Activated naive CD4-positive, alpha-beta T cell treated with anti-CD3 and anti-CD28 coated beads for 36 hours (primary cell): Measurements from ENCODE around the gene SLC2A5. TPM values are rescaled to one million over a fixed set of nuclear protein-coding genes. Genes with fewer than 3 reads are reported as not detected.

ENCODE experiments used
- CTCF ChIA-PET: fragments of 350-600 bp; sonication (Branson Sonifier 250); formaldehyde crosslinking; loops from one replicate; lab custom pipeline; 2021; ENCODE audit warnings: antibody characterized with exemption; lab: Charles Lee
- DNase-seq: peaks from one replicate; pipeline ENCODE4 v3.0.0-alpha.2; 2020
- H3K27ac Mint-ChIP-seq: one replicate; pipeline ENCODE4 v1.8.0; 2021; ENCODE audit warnings: mild to moderate bottlenecking, mixed read lengths
- H3K27me3 Mint-ChIP-seq: one replicate; pipeline ENCODE4 v1.8.0; 2021; ENCODE audit warnings: low read depth, mixed read lengths
- H3K36me3 Mint-ChIP-seq: one replicate; pipeline ENCODE4 v1.8.0; 2021; ENCODE audit warnings: low read depth, mixed read lengths
- H3K4me1 Mint-ChIP-seq: one replicate; pipeline ENCODE4 v1.8.0; 2021; ENCODE audit warnings: low read depth, mixed read lengths
- H3K4me3 Mint-ChIP-seq: one replicate; pipeline ENCODE4 v1.8.0; 2021; ENCODE audit warnings: mild to moderate bottlenecking, moderate library complexity, mixed read lengths
- H3K9me3 Mint-ChIP-seq: one replicate; pipeline ENCODE4 v1.8.0; 2021; ENCODE audit warnings: mixed read lengths
- intact Hi-C: fragments of 100-400 bp; cut with micrococcal nuclease; formaldehyde crosslinking; loops from one replicate; pipeline ENCODE4 v1.15.1; 2023
- total RNA-seq, 2 experiments: library from RNA; stranded (reverse); gene quantifications; one replicate each; pipeline ENCODE4 v1.2.3, GENCODE V29; 2021

Gene SLC2A5
- not detected for total RNA-seq

GRCh38 chr1:9069326-9070100, at the start of gene SLC2A5:
Gene SLC2A5, minus strand, starts transcription at chr1:9069635. Its CDS starts 99 bp downstream, at chr1:9069536.
- DNase-seq, result no peak
- intact Hi-C loops, result no loop called here
- no peaks in the 10 kb centered on the region for H3K9me3 Mint-ChIP-seq
- H3K27me3 Mint-ChIP-seq, result no peaks in the 10 kb centered on the region
- H3K4me1 Mint-ChIP-seq, result peaks cover 4% of the 10 kb centered on the region
- CTCF ChIA-PET, result no interaction called here
- no peak within 1 kb of the TSS for H3K4me3 Mint-ChIP-seq
- H3K27ac Mint-ChIP-seq, result no peak within 1 kb of the TSS
- no peaks in the 10 kb centered on the region for H3K36me3 Mint-ChIP-seq

- Mint-ChIP-seq H3K9me3 (no peaks in the 10 kb centered on the region), H3K4me1 (peaks cover 13% of the 10 kb centered on the region), H3K36me3 (peaks cover 3% of the 10 kb centered on the region), H3K27me3 (peaks cover 4% of the 10 kb centered on the region), H3K27ac (no peak overlapping the region), H3K4me3 (no peak overlapping the region)
- CTCF ChIA-PET, result no interaction called here
- no peak for DNase-seq
- intact Hi-C loops, result no loop called here
Observed at GRCh38 chr1:9118186-9118585, 48.8 kb upstream of the SLC2A5 start.

- Mint-ChIP-seq H3K9me3 (no peaks in the 10 kb centered on the region), H3K4me1 (no peaks in the 10 kb centered on the region), H3K27me3 (no peaks in the 10 kb centered on the region), H3K27ac (no peak overlapping the region), H3K4me3 (no peak overlapping the region), H3K36me3 (peaks cover 3% of the 10 kb centered on the region)
- DNase-seq, result no peak
- CTCF ChIA-PET, result interaction anchor here (0.6 to 0.7 kb wide), 2 partner anchors 25 to 169 kb away, joined by 3 read pairs; no protein-coding TSS in a partner anchor
- intact Hi-C loops, result no loop called here
Observed at GRCh38 chr1:9115351-9116205, 46.1 kb upstream of the SLC2A5 start.

- Mint-ChIP-seq H3K4me3 (no peak overlapping the region), H3K9me3 (no peaks in the 10 kb centered on the region), H3K27me3 (no peaks in the 10 kb centered on the region), H3K27ac (no peak overlapping the region), H3K36me3 (peaks cover 2% of the 10 kb centered on the region), H3K4me1 (no peaks in the 10 kb centered on the region)
- intact Hi-C loops, result no loop called here
- CTCF ChIA-PET, result interaction anchor here (1.5 kb wide), 1 partner anchor 11 kb away, joined by 5 read pairs; no protein-coding TSS in a partner anchor
- no peak for DNase-seq
Observed at GRCh38 chr1:9112961-9113880, 43.8 kb upstream of the SLC2A5 start.

GRCh38 chr1:9111957-9112356, 42.5 kb upstream of the SLC2A5 start:
- no peaks in the 10 kb centered on the region for H3K9me3 Mint-ChIP-seq
- CTCF ChIA-PET, result interaction anchor here (0.5 to 5.0 kb wide), 8 partner anchors 10 to 124 kb away, joined by 3 to 45 read pairs (median 6); no protein-coding TSS in a partner anchor
- no peaks in the 10 kb centered on the region for H3K4me1 Mint-ChIP-seq
- no peak overlapping the region for H3K27ac Mint-ChIP-seq
- H3K36me3 Mint-ChIP-seq, result no peaks in the 10 kb centered on the region
- no peak overlapping the region for H3K4me3 Mint-ChIP-seq
- intact Hi-C loops, result loop anchor here (2.0 kb wide), 1 partner anchor 379 kb away; no protein-coding TSS in a partner anchor
- H3K27me3 Mint-ChIP-seq, result no peaks in the 10 kb centered on the region
- peak; percentile 17 for DNase-seq

GRCh38 chr1:9111357-9111691, 41.9 kb upstream of the SLC2A5 start:
- intact Hi-C loops, result loop anchor here (2.0 kb wide), 1 partner anchor 379 kb away; no protein-coding TSS in a partner anchor
- Mint-ChIP-seq H3K4me1 (no peaks in the 10 kb centered on the region), H3K9me3 (no peaks in the 10 kb centered on the region), H3K4me3 (no peak overlapping the region), H3K27me3 (no peaks in the 10 kb centered on the region), H3K27ac (no peak overlapping the region), H3K36me3 (no peaks in the 10 kb centered on the region)
- DNase-seq, result no peak
- CTCF ChIA-PET, result interaction anchor here (0.7 to 5.0 kb wide), 14 partner anchors 10 to 113 kb away, joined by 3 to 45 read pairs (median 5); no protein-coding TSS in a partner anchor

- DNase-seq, result peak; percentile 92
- intact Hi-C loops, result loop anchor here (1.0 to 2.0 kb wide), 2 partner anchors 85 to 380 kb away; no protein-coding TSS in a partner anchor
- H3K9me3 Mint-ChIP-seq, result no peaks in the 10 kb centered on the region
- no peaks in the 10 kb centered on the region for H3K36me3 Mint-ChIP-seq
- H3K27me3 Mint-ChIP-seq, result no peaks in the 10 kb centered on the region
- no peak overlapping the region for H3K27ac Mint-ChIP-seq
- H3K4me3 Mint-ChIP-seq, result no peak overlapping the region
- no peaks in the 10 kb centered on the region for H3K4me1 Mint-ChIP-seq
- CTCF ChIA-PET, result interaction anchor here (0.6 to 5.0 kb wide), 21 partner anchors 9 to 477 kb away, joined by 3 to 45 read pairs (median 4); partner anchors contain the start of gene ENO1
Observed at GRCh38 chr1:9110669-9111356, 41.4 kb upstream of the SLC2A5 start.

- Mint-ChIP-seq H3K4me1 (no peaks in the 10 kb centered on the region), H3K27ac (no peak overlapping the region), H3K36me3 (peaks cover 1% of the 10 kb centered on the region), H3K9me3 (no peaks in the 10 kb centered on the region), H3K27me3 (no peaks in the 10 kb centered on the region), H3K4me3 (no peak overlapping the region)
- CTCF ChIA-PET, result interaction anchor here (0.6 to 5.0 kb wide), 2 partner anchors 18 to 89 kb away, joined by 4 to 45 read pairs; no protein-coding TSS in a partner anchor
- intact Hi-C loops, result no loop called here
- DNase-seq, result no peak
Observed at GRCh38 chr1:9108056-9108665, 38.7 kb upstream of the SLC2A5 start.

- intact Hi-C loops, result no loop called here
- Mint-ChIP-seq H3K9me3 (no peaks in the 10 kb centered on the region), H3K4me1 (no peaks in the 10 kb centered on the region), H3K4me3 (no peak overlapping the region), H3K36me3 (peaks cover 3% of the 10 kb centered on the region), H3K27ac (no peak overlapping the region), H3K27me3 (no peaks in the 10 kb centered on the region)
- CTCF ChIA-PET, result interaction anchor here (0.7 to 1.1 kb wide), 2 partner anchors 24 to 95 kb away, joined by 3 to 4 read pairs; no protein-coding TSS in a partner anchor
- DNase-seq, result no peak
Observed at GRCh38 chr1:9107136-9107535, 37.7 kb upstream of the SLC2A5 start.

GRCh38 chr1:9106286-9106685, 36.9 kb upstream of the SLC2A5 start:
- H3K4me1 Mint-ChIP-seq, result no peaks in the 10 kb centered on the region
- no peak overlapping the region for H3K27ac Mint-ChIP-seq
- no peak for DNase-seq
- CTCF ChIA-PET, result interaction anchor here (1.1 kb wide), 1 partner anchor 96 kb away, joined by 4 read pairs; no protein-coding TSS in a partner anchor
- intact Hi-C loops, result no loop called here
- H3K27me3 Mint-ChIP-seq, result no peaks in the 10 kb centered on the region
- peaks cover 3% of the 10 kb centered on the region for H3K36me3 Mint-ChIP-seq
- no peaks in the 10 kb centered on the region for H3K9me3 Mint-ChIP-seq
- no peak overlapping the region for H3K4me3 Mint-ChIP-seq
